Heart right ventricle (tissue), 16 donors: Measurements from ENCODE around the gene NR1H4. TPM values are rescaled to one million over a fixed set of nuclear protein-coding genes. Genes with fewer than 3 reads are reported as not detected.

Source experiments
- ATAC-seq, 8 donors: fragments of 200-7000 bp; cut with Tn5 transposase; one replicate each; pipeline ENCODE4 v1.9.1; 2020; ENCODE audit warnings: mild to moderate bottlenecking in 8 of 8, moderate library complexity in 8 of 8, moderate number of reproducible peaks in 1 of 8
- DNase-seq, 2 donors: peaks; one replicate each; pipeline ENCODE4 v3.0.0-alpha.2; 2020
- H3K27ac ChIP-seq, 10 donors: fragments of 200-600 bp; sonication (generic) in 2 of 10; one replicate each; pipeline versions ENCODE4 v1.5.0 to v1.8.0; 2020 to 2022; ENCODE audit warnings: mild to moderate bottlenecking in 3 of 10
- H3K27me3 ChIP-seq, 7 donors: fragments of 200-600 bp; one replicate each; pipeline ENCODE4 v1.8.0; 2021 to 2022; ENCODE audit warnings: mild to moderate bottlenecking in 2 of 7
- H3K36me3 ChIP-seq, 9 donors: fragments of 200-600 bp; sonication (generic) in 1 of 9; one replicate each; pipeline versions ENCODE4 v1.5.0 to v1.8.0; 2020 to 2022; ENCODE audit warnings: mild to moderate bottlenecking in 2 of 9
- H3K4me1 ChIP-seq, 9 donors: fragments of 200-600 bp; sonication (generic) in 1 of 9; one replicate each; pipeline versions ENCODE4 v1.5.0 to v1.8.0; 2020 to 2022; ENCODE audit warnings: mild to moderate bottlenecking in 4 of 9
- H3K4me3 ChIP-seq, 10 donors: fragments of 200-600 bp; sonication (generic) in 2 of 10; one replicate each; pipeline versions ENCODE4 v1.5.0 to v1.8.0; 2020 to 2022; ENCODE audit warnings: mild to moderate bottlenecking in 7 of 10, moderate library complexity in 2 of 10
- H3K9me3 ChIP-seq, 11 donors: fragments of 200-600 bp in 10 of 11; sonication (generic) in 2 of 11; one replicate each; pipeline versions ENCODE4 v1.5.0 to v1.8.0; 2013 to 2022; ENCODE audit warnings: mild to moderate bottlenecking in 2 of 11, control low read depth in 1 of 11, moderate library complexity in 1 of 11
- WGBS, 2 donors: extraction: QIAGEN DNeasy Blood & Tissue Kit; methylation state at CpG; one replicate each; pipeline ENCODE4 v1.1.7; 2013; ENCODE audit warnings: inconsistent platforms in 1 of 2; 5-methylcytosine and 5-hydroxymethylcytosine counted together
- intact Hi-C, 10 donors: fragments of 100-400 bp; cut with DNase I; formaldehyde crosslinking; loops; one replicate each; pipeline versions ENCODE4 v1.11.1 to v1.14.2; 2022
- polyA plus RNA-seq, 2 donors: library from polyadenylated mRNA; stranded (reverse); fragments of 200-250 nt; gene quantifications; one replicate each; pipeline ENCODE4 v1.2.3, GENCODE V29; 2013
- total RNA-seq, 10 donors: library from RNA; stranded (reverse); fragmentation: NEBNext Ultra II Directional in 3 of 10; extraction: Animal tissue kit (Norgen Biotek cat#: 25700) in 3 of 10; gene quantifications; one replicate each; pipeline versions ENCODE4 v1.2.1 to v1.2.4, GENCODE V29; 2021 to 2023
- TF ChIP-seq, protein P1 (sequence below), 9 donors: fragments of 200-600 bp; sonication (generic) in 2 of 9; IDR thresholded peaks; one replicate each; pipeline versions ENCODE4 v1.5.0 to v1.8.0; 2021 to 2022; ENCODE audit warnings: antibody characterized with exemption in 9 of 9, mild to moderate bottlenecking in 5 of 9, moderate library complexity in 1 of 9
- donor health status: Arrhythmogenic right ventricular cardiomyopathy.
- donor health status: ischemic (EF 13 %, LVEDD 7.1; RV severe dilation, severe dysfunction).
- donor health status: healthy with polysubstance abuse.
- donor health status: DM: no; HTN: yes; CAD: no.
- donor health status: DM: no; HTN: no; CAD: no.
- donor health status: ischemic (EF 25% LVEDD 6.9; RV normal size, moderate dysfunction).
- donor health status: ischemic (EF 25% LVEDD 5.7; RV mildly dilated, moderate dysfunction).
- donor health status: healthy.
- donor health status: DM: yes; HTN: yes; CAD: no.
- donor health status: Ischemic cardiomyopathy.
- donor health status: ischemic (EF 35%, LVEDD 5.7; RV mildly dilated, moderate dysfunction).
- donor health status: nonischemic (EF 11% LVEDD 7.7; RV severe dilation, severe dysfunction).
- donor health status: DM: yes; HTN: yes; CAD: no.
- donor health status: PGD.
- donor health status: ischemic (EF 29% LVEDD 5.4; RV normal size, mild dysfunction).
- donor health status: nonischemic (EF 23%, LVEDD 6.1; RV moderate dilation, normal function).

The NR1H4 gene
- total and polyA plus RNA-seq, 12 donors, result 0.15 TPM; not detected in 11

DNA sequence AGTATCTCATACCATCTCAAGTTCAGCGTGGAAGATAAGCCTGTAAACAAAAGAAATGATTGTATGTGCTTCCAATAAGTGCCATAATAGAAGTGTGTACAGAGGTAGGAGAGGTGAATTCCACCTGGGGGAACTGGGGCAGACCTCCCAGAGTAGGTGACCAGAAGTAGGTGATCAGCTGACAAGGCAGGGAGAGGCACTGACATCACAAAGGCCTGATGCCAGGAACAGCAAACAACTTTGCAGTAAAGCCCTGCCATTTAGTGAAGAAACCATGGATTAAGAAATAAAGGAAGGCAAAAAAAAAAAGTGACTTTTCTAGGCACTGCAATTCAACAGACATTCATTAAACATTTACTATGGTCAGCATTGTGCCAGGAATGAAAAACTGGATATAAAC is 31.1 kb downstream of the NR1H4 start:
- Histone ChIP-seq H3K36me3 (no peaks in the 10 kb centered on the region), H3K27ac (no peak overlapping the region), H3K4me1 (no peaks in the 10 kb centered on the region), H3K4me3 (no peak overlapping the region), H3K9me3 (peaks cover 0 to 4% (median 0%) of the 10 kb centered on the region in 11 donors), H3K27me3 (no peaks in the 10 kb centered on the region)
- DNase-seq, result no peak
- intact Hi-C loops, result no loop called here
- TF ChIP-seq, protein P1, sequence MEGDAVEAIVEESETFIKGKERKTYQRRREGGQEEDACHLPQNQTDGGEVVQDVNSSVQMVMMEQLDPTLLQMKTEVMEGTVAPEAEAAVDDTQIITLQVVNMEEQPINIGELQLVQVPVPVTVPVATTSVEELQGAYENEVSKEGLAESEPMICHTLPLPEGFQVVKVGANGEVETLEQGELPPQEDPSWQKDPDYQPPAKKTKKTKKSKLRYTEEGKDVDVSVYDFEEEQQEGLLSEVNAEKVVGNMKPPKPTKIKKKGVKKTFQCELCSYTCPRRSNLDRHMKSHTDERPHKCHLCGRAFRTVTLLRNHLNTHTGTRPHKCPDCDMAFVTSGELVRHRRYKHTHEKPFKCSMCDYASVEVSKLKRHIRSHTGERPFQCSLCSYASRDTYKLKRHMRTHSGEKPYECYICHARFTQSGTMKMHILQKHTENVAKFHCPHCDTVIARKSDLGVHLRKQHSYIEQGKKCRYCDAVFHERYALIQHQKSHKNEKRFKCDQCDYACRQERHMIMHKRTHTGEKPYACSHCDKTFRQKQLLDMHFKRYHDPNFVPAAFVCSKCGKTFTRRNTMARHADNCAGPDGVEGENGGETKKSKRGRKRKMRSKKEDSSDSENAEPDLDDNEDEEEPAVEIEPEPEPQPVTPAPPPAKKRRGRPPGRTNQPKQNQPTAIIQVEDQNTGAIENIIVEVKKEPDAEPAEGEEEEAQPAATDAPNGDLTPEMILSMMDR (IDR thresholded peaks at IDR 0.05), result no peak
- ATAC-seq, result no peak
- WGBS, 2 donors, result 61 to 70% methylated on average over 1 of the region's 1 CpG

DNA sequence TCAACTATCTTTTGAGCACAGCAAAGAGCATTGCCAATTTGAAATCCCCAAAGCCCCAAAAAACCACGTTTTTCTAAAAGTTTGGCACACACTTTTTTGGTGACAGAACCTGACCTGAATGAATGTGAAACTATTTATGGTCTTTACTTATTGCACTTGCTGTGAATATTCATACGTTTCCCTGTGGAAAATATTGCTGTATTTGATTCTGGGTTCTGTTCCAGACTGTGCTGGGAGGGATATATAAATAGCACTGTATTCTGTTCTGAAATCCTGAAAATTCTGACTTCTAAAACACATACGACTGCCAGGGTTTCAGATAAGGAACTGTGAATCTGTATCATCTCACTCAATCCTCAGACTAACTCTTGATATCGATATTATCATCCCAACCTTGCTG is 35.1 kb downstream of the NR1H4 start:
- 43 to 49% methylated on average over 4 of the region's 4 CpGs for WGBS, 2 donors
- ATAC-seq, result no peak
- DNase-seq, result no peak
- Histone ChIP-seq H3K36me3 (no peaks in the 10 kb centered on the region), H3K4me3 (no peak overlapping the region), H3K9me3 (no peaks in the 10 kb centered on the region), H3K4me1 (no peaks in the 10 kb centered on the region), H3K27me3 (no peaks in the 10 kb centered on the region), H3K27ac (no peak overlapping the region)
- intact Hi-C loops, result no loop called here
- TF ChIP-seq, protein P1 (IDR thresholded peaks at IDR 0.05), result no peak

DNA sequence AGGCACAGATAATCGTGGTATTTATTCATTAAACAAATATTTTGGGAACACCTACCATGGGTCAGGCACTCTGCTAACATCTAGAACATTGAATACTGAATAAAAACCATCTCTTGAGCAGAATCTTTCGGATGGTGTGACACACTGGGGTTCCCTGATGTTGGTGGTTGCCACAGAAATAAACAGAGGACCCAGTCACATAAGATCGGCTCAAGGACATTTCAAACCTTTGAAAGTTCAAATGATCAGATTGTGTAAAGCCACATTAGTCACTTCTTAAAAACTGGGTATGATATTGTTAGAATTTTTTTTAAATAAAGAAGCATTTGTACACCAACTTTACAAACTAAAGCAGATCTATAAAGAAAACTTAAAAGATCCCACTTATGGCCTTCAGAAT is 39.0 kb downstream of the NR1H4 start:
- H3K4me1 ChIP-seq, result no peaks in the 10 kb centered on the region
- no peak for DNase-seq
- H3K4me3 ChIP-seq, result no peak overlapping the region
- H3K9me3 ChIP-seq, result peaks cover 0 to 3% (median 0%) of the 10 kb centered on the region in 11 donors
- H3K27ac ChIP-seq, result no peak overlapping the region
- 71 to 84% methylated on average over 3 of the region's 3 CpGs for WGBS, 2 donors
- intact Hi-C loops, result no loop called here
- no peaks in the 10 kb centered on the region for H3K36me3 ChIP-seq
- TF ChIP-seq, protein P1 (IDR thresholded peaks at IDR 0.05), result no peak
- no peak for ATAC-seq
- no peaks in the 10 kb centered on the region for H3K27me3 ChIP-seq

DNA sequence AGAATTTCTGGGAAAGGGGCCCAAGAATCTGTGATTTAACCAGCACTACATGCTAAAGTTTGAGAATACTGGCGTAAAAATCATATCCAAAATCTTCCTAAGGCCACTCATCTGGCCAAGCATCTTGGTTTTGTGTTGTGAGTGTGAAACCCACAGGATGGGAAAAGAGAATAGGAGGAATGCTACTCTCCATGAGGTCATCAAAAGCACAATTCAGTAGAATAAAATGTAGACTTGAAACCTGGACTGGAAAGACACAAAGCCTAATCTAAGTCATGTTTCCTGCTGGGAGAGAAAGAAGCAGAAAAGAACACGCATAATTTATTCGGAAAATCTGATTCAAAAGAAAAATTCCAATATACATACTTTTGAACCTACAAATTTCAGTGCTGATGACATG is 42.3 kb downstream of the NR1H4 start:
- no peak overlapping the region for H3K27ac ChIP-seq
- WGBS, 2 donors, result 90 to 93% methylated on average over 3 of the region's 3 CpGs
- H3K9me3 ChIP-seq, result peaks cover 0 to 3% (median 0%) of the 10 kb centered on the region in 11 donors
- ATAC-seq (no peak), DNase-seq (no peak)
- no peaks in the 10 kb centered on the region for H3K27me3 ChIP-seq
- TF ChIP-seq, protein P1 (IDR thresholded peaks at IDR 0.05), result no peak
- intact Hi-C loops, result no loop called here
- no peak overlapping the region for H3K4me3 ChIP-seq
- no peaks in the 10 kb centered on the region for H3K36me3 ChIP-seq
- no peaks in the 10 kb centered on the region for H3K4me1 ChIP-seq
